ENCODE data around the gene LAMB3.
A peak's percentile ranks its signal among the peaks of the same experiment; 100 is the strongest.

Gene LAMB3

GRCh38 chr1:209653915-209654351, 1.7 kb upstream of the LAMB3 start:
- no peak for DNase-seq (ENCODE audit: low read depth in 2 of 2)
- no peak for TF ChIP-seq CTCF (IDR thresholded peaks at IDR 0.05; ENCODE audit: low read depth, low read length)
- no peak overlapping the region for H3K4me3 ChIP-seq (replicated peaks in 1 of 2; ENCODE audit: low read depth in 2 of 2, low read length in 2 of 2)

- DNase-seq (ENCODE audit: low read depth in 2 of 2), result peak; percentile 43 to 75
- no peak for TF ChIP-seq CTCF (IDR thresholded peaks at IDR 0.05; ENCODE audit: low read depth, low read length)
- no peak overlapping the region for H3K4me3 ChIP-seq (replicated peaks in 1 of 2; ENCODE audit: low read depth in 2 of 2, low read length in 2 of 2)
Observed at GRCh38 chr1:209652873-209653401, 712 bp upstream of the LAMB3 start.

- no peak for TF ChIP-seq CTCF (IDR thresholded peaks at IDR 0.05; ENCODE audit: low read depth, low read length)
- DNase-seq (ENCODE audit: low read depth in 2 of 2), result peak; percentile 75 to 84
- no peak overlapping the region for H3K4me3 ChIP-seq (replicated peaks in 1 of 2; ENCODE audit: low read depth in 2 of 2, low read length in 2 of 2)
Observed at GRCh38 chr1:209651138-209651587, 1.1 kb downstream of the LAMB3 start.

- DNase-seq (ENCODE audit: low read depth in 2 of 2), result peak in 1 of 2 donors; percentile 35
- TF ChIP-seq CTCF (IDR thresholded peaks at IDR 0.05; ENCODE audit: low read depth, low read length), result no peak
- no peak overlapping the region for H3K4me3 ChIP-seq (replicated peaks in 1 of 2; ENCODE audit: low read depth in 2 of 2, low read length in 2 of 2)
Observed at GRCh38 chr1:209650454-209650853, 1.8 kb downstream of the LAMB3 start.

- peak; percentile 91 to 97 for DNase-seq (ENCODE audit: low read depth in 2 of 2)
- no peak overlapping the region for H3K4me3 ChIP-seq (replicated peaks in 1 of 2; ENCODE audit: low read depth in 2 of 2, low read length in 2 of 2)
- no peak for TF ChIP-seq CTCF (IDR thresholded peaks at IDR 0.05; ENCODE audit: low read depth, low read length)
Observed at GRCh38 chr1:209648931-209649776, 3.1 kb downstream of the LAMB3 start.

GRCh38 chr1:209648346-209648745, 3.9 kb downstream of the LAMB3 start:
- H3K4me3 ChIP-seq (replicated peaks in 1 of 2; ENCODE audit: low read depth in 2 of 2, low read length in 2 of 2), result no peak overlapping the region
- no peak for TF ChIP-seq CTCF (IDR thresholded peaks at IDR 0.05; ENCODE audit: low read depth, low read length)
- DNase-seq (ENCODE audit: low read depth in 2 of 2), result no peak
